Stimulated activated CD4-positive, alpha-beta T cell treated with anti-CD3 and anti-CD28 coated beads, Interleukin-2, amount 100 ng/mL, for 24 hours (primary cell): Measurements from ENCODE around the gene FBLN1.
"Not testable (repeated sequence)": the region's sequence is repeated elsewhere in the genome, so short reads cannot be mapped to it uniquely, and the experiment has no call there.

Experiments used
- DNase-seq, 2 donors: peaks; one replicate each; pipeline ENCODE4 v3.0.0-alpha.2; 2020

The FBLN1 gene

GRCh38 chr22:45528046-45528445 is 25.4 kb downstream of the FBLN1 start:
- DNase-seq = no peak

DNA sequence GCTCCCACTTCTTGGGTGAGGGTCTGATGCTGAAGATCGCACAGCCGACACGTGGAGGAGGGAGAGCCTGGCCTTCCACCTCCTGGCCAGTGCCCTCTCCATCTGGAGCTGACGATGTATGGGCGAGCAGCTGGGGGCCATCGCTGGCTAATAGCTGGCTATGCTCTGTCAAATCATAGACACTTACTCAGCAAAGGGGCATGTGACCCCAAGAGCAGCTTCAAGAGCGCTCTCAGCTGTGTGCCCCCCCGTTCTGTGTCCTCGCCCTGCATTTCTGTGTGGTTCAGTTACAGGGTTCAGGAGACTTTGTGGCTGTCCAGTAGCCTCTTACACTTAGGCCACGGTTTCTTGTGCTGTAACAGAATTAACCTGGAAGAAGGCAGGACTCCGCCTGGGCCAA is 26.4 kb downstream of the FBLN1 start:
- no peak for DNase-seq

DNA sequence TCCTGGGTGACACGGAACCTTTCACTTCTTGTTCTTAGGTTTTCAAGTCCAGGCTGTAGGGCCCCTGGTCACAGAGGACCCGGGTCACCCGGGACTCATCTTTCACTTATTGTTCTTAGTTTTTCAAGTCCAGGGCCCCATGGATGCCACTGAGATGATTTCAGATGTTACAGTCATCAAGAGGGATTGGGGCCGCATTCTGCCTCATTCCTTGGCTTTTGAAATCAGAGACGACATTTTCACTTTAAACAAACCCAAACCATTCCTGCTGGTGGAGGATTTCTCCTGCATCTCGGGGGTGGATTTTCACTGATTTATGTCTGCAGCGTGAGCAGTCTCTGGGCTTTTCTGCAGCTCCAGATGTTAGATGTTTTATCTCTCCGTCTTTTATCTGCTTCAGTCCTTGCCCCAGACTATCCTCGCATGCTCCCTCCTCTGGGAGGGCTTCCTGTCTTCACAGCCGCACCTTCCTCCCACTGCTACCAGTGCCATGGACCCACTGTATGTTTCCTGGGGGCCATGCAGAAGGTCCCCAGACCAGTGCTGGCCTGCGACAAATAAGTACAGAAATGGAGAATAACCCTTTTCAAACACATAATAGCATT is 27.4 kb downstream of the FBLN1 start:
- no peak for DNase-seq

GRCh38 chr22:45531441-45532234 is 29.0 kb downstream of the FBLN1 start:
- no peak for DNase-seq

DNA sequence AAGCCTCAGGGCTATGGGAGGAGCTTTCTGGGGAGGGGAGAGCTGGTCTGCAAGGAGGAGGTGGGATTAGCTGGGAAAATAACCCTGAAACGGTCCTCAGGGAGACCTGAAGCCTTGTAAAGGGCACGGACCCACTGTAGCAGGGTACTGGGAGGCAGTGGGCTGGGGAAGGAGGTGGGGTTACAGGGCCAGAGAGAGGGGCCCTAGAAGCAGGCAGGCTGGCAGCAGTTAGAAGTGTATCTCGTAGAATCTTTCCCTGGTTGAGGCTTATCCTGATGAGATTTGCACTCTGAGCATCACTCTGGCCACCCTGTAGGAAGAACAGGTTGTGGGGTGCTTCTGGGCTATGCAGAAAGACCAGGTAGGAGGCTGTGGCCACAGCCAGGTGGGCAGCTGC is 29.6 kb downstream of the FBLN1 start:
- DNase-seq = no peak

GRCh38 chr22:45533703-45534102 is 31.0 kb downstream of the FBLN1 start:
- no peak for DNase-seq

- DNase-seq = no peak
Measured at GRCh38 chr22:45534339-45535192, 31.9 kb downstream of the FBLN1 start.

DNA sequence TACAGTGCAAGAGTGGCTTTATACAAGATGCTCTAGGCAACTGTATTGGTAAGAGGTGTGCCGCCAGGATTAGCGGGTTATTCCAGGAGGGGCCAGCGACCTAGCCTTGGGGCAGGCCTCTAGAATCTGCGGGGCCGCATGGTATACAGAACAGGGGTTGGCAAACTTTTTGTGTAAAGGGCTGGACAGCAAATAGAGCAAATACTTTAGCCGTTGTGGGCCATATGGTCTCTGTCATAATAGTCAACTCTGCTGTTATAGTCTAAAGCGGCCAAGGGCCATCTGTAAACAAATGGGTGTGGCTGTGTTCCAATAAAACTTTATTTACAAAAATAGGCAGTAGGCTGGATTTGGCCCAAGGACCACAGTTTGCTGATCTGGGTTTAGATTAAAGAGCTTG is 32.6 kb downstream of the FBLN1 start:
- DNase-seq = no peak

DNA sequence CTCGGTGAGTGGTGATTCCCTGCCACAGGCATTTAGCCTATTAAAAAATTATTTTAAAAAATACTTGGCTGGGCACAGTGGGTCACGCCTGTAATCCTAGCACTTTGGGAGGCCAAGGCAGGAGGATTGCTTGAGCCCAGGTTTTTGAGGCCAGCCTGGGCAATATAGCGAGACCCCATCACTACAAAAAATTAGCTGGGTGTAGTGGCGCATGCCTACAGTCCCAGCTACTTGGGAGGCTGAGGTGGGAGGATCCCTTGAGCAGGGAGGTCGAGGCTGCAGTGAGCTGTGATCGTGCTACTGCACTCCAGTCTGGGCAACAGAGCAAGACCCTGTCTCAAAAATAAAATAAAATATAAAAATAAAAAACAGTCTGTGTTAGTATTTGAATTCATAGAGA is 33.2 kb downstream of the FBLN1 start:
- DNase-seq = not testable (repeated sequence)

DNA sequence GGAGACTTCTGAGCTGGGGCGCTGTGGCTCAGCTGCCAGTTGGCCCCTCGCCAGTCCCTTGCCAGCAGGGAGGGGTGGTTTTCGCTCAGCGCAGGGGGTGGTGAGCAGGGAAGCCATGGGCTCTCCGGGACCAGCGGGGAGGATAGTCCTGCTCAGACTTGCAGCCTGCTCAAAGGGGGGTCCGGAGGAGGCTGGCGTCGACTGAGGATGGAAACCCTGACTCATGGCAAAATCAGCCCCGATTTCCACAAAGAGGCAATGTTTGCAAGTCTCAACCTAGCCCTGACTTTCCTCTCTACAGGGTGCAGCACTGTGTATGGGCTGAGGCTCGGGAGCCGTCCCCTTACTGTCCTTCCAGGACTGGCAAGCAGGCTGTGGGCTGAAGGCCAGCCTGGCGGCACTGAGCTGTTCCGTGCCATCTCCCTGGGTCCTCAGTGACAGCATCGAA is 35.1 kb downstream of the FBLN1 start:
- DNase-seq = no peak

GRCh38 chr22:45538281-45538680 is 35.6 kb downstream of the FBLN1 start:
- no peak for DNase-seq

GRCh38 chr22:45540122-45540521 is 37.4 kb downstream of the FBLN1 start:
- no peak for DNase-seq

DNA sequence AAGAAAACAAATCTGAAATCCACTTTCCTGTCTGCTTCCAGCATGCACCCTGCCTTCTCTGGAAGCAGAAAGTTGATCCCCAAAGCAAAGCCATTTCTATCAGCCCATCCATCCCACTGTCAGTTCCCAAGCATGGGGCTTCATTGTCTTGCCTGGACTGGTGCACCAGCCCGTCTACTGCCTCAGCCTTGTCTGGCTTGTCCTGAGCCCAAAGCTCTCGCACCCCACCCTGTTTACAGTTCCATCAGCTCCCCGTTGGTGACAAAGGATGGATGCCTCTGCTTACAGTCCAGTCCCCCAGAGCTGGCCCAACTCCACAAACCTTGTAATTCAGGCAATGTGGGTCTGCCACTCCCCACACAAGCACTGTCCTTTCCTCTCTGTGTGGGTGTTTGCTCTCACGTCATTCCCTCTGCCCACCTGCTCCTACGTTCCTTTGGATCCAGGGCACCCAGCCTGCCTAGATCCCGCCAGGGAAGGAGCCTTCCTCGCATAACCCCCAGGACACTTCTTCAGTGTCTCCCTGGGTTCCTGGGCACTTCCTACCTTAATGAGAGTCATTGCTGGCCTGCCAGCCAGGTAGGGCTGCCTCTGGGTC is 38.8 kb downstream of the FBLN1 start:
- DNase-seq = no peak

DNA sequence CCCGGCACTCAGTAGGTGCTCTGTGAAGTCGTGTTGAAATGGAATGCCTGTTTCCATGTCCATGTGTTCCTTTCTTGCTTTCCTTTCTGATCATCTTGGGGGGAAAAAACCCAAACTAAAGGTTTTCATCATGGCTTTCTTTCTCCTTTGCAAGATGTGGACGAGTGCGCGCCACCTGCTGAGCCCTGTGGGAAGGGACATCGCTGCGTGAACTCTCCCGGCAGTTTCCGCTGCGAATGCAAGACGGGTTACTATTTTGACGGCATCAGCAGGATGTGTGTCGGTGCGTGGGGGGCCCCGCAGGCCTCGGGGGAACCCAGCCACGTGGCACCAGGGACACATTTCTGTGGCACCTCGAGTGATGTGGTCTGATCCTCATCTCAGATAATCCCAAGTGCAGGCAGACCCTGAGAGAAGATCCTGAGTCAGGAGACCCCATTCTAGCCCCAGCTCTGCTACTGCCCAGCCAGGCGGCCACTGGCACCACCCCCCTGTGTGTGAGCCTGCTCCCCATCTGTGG is 39.4 kb downstream of the FBLN1 start:
- DNase-seq = no peak

GRCh38 chr22:45542736-45543135 is 40.1 kb downstream of the FBLN1 start:
- not testable (repeated sequence) for DNase-seq

DNA sequence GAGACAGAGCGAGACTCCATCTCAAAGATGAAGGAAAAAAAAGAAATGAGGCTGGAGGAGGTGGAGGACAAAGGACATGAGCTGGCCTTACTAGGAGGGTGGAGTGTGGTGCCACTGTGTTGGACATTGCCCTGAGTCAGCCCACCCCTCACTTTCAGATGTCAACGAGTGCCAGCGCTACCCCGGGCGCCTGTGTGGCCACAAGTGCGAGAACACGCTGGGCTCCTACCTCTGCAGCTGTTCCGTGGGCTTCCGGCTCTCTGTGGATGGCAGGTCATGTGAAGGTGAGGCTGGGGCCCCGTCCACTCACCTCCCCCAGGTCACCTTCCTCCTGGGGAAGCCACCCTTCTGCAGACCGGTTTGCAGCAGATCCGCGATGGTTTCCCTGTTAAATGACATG is 40.6 kb downstream of the FBLN1 start:
- DNase-seq = no peak

DNA sequence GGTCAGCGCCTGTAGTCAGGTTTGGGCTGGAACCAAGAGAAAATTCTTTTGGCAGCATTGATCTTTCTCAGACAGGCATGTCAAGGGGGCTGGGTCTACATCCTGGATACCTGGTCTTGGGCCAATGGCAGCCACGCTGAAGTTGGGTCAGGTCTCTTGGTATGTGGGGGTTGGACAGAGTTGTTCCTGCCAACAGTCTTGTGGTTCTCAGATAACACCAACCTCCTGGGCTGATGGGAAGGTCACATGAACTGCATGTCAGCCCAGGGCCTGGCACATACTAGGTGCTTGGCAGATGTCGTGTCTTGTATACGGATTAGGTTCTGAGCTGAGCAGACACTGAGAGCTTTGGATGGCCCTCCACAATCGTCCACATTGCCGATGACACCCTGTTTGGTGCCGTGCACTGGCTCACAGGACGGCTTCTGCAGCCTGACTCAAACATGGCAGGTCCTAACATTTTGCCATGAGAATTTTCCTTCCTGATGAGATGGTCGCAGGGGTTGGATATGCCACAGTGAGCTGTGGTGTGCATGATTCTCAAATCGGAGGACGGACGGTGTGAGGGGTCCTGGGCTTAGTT is 42.0 kb downstream of the FBLN1 start:
- DNase-seq = no peak

DNA sequence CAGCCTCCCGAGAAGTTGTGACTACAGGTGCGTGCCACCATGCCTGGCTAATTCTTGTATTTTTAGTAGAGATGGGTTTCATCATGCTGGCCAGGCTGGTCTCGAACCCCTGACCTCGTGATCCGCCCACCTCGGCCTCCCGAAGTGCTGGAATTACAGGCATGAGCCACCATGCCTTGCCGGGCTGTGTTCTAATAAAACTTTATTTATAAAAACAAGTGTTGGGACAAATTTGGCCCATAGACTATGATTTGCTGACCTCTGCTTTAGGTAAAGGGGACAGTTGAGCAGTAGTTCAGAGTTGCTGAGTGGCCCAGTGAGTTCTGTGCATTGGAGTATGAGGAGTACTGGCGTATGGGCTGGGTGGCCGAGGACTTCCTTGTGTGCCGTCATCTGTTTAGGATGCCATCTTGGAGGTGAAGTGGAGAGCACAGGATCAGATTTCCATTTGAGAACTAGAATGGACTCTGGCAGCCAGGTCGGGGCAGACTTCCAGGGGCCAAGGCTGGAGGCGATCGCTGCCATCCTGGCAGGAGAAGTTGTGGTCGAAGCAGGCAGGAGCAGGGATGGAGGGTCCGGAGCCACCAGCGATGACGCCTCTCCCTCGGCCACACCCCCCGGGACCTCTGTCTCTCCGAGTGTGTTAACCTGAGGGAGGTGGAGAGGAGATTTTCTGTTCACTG is 43.8 kb downstream of the FBLN1 start:
- no peak for DNase-seq

GRCh38 chr22:45547016-45547345 is 44.3 kb downstream of the FBLN1 start:
- DNase-seq = no peak

- no peak for DNase-seq
Measured at GRCh38 chr22:45547731-45548130, 45.0 kb downstream of the FBLN1 start.

DNA sequence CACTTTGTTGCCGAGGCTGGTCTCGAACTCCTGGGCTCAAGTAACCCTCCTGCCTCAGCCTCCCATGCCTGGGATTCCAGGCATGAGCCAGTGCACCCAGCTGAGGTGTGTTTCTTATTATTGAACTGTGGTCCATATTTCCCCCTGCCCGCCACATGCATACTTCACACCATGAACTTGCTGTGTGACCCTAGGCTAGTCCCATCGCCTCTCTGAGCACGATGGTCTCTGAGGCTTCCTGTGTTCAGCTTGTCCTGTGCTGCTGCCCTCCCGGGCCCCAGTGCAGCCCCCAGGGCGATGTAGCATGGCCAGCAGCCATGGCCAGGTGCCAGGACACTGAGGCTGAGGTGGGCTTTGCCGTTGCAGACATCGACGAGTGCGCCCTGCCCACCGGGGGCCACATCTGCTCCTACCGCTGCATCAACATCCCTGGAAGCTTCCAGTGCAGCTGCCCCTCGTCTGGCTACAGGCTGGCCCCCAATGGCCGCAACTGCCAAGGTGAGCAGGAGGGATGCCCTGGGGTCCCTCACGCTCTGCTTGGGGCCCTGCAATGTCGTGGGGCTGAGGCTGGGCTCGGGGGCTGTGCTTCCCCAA is 45.7 kb downstream of the FBLN1 start:
- DNase-seq = no peak
